Measurements from ENCODE around the gene FCER1G. TPM values are rescaled to one million over a fixed set of nuclear protein-coding genes. Genes with fewer than 3 reads are reported as not detected.
A peak's percentile ranks its signal among the peaks of the same experiment; 100 is the strongest.

The FCER1G gene
- total RNA-seq, 2 donors from 2014 or later = 16.8 to 77.8 TPM

DNA sequence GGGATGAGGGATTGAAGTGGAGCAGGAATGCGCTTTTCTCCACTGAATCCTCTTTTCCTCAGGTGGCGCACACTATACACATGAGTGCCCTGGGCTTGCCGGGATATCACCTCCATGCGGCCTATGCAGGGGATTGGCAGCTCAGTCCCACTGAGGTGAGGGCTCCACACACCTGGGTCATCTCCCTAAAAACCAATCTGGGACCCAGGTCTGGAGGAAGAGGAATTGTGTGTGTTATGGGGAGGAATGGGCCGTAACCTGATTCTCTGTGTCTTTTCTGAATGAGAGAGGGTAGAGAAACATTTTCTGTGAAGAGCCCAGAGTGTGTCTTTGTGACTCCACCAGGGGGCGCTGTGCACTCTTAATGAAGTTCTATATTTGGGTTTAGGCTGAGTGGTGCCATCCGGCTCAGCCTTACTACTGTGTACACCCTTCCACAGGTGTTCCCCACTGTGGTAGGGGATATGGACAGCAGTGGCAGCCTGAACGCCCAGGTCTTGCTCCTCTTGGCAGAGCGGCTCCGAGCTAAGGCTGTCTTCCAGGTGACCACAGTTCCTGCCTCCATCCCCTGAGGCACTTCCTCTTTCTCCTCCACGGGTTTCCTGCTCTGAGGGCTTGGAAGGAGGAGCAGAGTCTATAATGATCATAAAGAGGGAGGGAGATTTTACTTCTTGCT lies 12.2 kb downstream of the FCER1G start:
- Histone ChIP-seq H3K9me3 (no peaks in the 10 kb centered on the region), H3K4me3 (peak overlapping the region; percentile 62 to 80), H3K36me3 (peaks cover 28% of the 10 kb centered on the region), H3K27ac (peak overlapping the region; percentile 84 to 94), H3K27me3 (no peaks in the 10 kb centered on the region), H3K4me1 (peaks cover 0 to 27% of the 10 kb centered on the region in 2 donors)
- peak; percentile 88 for DNase-seq (ENCODE audit: low spot score)
- TF ChIP-seq CTCF (IDR thresholded peaks at IDR 0.05) = peak; percentile 72 to 95

DNA sequence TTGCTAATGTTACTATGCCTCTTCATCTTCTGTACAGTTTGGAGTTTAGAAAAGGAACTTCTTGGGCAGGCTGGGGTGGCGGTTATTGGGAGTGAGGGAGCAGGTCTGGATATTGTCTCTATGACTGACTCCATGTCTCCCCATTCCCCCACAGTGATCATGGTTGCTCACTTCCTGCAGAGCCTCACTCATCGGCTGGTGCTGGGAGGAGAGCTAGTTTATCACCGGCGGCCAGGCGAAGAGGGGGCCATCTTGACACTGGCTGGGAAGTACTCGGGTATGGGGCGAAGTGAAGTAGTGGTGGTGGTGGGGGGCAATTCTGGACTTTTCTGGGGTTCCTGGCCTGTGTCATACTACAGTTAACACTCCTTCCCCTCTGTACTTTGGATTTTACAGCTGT lies 12.9 kb downstream of the FCER1G start:
- Histone ChIP-seq H3K4me1 (peaks cover 0 to 27% of the 10 kb centered on the region in 2 donors), H3K4me3 (no peak overlapping the region), H3K27me3 (no peaks in the 10 kb centered on the region), H3K36me3 (peaks cover 28% of the 10 kb centered on the region), H3K27ac (peak overlapping the region in 1 of 2 donors; percentile 94), H3K9me3 (no peaks in the 10 kb centered on the region)
- no peak for DNase-seq (ENCODE audit: low spot score)
- no peak for TF ChIP-seq CTCF (IDR thresholded peaks at IDR 0.05)

DNA sequence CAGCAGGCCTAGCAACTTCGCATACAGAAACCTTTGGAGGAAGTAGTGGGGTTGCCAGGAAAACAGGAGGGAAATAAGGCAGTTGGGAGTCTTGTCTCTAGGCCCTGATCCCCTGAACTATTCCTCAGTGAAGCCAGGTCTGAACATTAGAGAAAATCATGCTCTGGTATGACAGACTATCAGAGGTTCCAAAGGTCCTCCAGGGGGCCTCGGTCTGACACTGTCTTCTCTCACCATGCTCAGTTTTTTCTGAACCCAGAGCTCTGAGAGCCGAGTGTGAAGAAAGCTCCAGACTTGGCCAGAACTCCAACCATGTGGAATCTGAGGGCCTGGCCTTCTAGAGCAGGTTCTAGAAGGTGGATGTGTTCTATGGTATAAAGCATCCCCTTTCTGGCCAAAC lies 14.8 kb downstream of the FCER1G start:
- Histone ChIP-seq H3K4me3 (no peak overlapping the region), H3K36me3 (peaks cover 28% of the 10 kb centered on the region), H3K27me3 (no peaks in the 10 kb centered on the region), H3K4me1 (peaks cover 0 to 27% of the 10 kb centered on the region in 2 donors), H3K9me3 (no peaks in the 10 kb centered on the region), H3K27ac (no peak overlapping the region)
- no peak for TF ChIP-seq CTCF (IDR thresholded peaks at IDR 0.05)
- DNase-seq (ENCODE audit: low spot score) = no peak

DNA sequence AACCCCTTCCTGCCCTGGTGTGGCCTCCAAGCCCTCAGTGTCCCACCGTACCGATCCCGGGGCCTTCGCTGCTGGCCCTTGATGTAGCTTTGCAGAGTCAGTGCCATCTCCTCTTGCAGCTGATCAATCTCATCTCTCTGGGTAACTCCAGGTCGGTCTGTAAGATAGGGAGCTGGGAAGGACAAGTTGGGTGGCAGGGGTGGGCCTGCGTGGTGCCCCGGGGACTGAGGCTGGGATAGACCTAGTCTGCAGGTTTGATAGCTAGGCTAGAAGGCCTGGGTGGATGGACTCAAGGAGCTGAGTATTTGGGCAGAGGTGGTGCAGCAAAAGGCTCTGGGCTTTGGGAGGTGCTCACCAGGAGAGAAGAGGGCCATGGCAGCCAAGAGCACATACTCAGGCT lies 15.7 kb downstream of the FCER1G start:
- no peaks in the 10 kb centered on the region for H3K9me3 ChIP-seq
- H3K4me3 ChIP-seq = no peak overlapping the region
- H3K4me1 ChIP-seq = peaks cover 0 to 20% of the 10 kb centered on the region in 2 donors
- no peak for TF ChIP-seq CTCF (IDR thresholded peaks at IDR 0.05)
- no peak overlapping the region for H3K27ac ChIP-seq
- no peak for DNase-seq (ENCODE audit: low spot score)
- no peaks in the 10 kb centered on the region for H3K27me3 ChIP-seq
- H3K36me3 ChIP-seq = peaks cover 28% of the 10 kb centered on the region

DNA sequence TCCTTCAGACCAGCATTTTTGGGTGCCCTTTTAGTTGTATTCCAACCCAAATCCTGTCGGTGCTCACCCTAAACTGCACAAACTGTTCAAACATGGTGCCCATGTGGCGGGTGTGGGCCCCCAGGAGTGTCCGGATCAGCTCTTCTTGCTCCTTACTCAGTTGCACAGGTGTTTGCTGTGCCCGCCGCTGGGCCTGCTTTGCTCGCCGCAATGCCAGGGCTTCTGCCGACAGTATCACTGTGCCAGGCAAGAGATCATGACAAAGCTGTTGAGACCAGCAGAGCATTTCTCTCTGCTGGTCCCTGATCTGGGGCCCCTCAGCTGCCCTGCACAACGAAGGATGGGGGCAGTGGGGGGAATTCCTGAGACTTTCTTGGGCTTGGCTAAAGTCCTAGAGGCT lies 18.0 kb downstream of the FCER1G start:
- no peak overlapping the region for H3K4me3 ChIP-seq
- no peaks in the 10 kb centered on the region for H3K4me1 ChIP-seq
- no peak overlapping the region for H3K27ac ChIP-seq
- H3K9me3 ChIP-seq = no peaks in the 10 kb centered on the region
- peaks cover 27% of the 10 kb centered on the region for H3K36me3 ChIP-seq
- no peak for TF ChIP-seq CTCF (IDR thresholded peaks at IDR 0.05)
- DNase-seq (ENCODE audit: low spot score) = no peak
- no peaks in the 10 kb centered on the region for H3K27me3 ChIP-seq

Measured in right atrium auricular region (tissue), 2 donors.